SK-N-SH (cell line): ENCODE measurements around the gene FGGY. TPM values are rescaled to one million over a fixed set of nuclear protein-coding genes. Genes with fewer than 3 reads are reported as not detected.

Experiments
- CTCF ChIA-PET: fragments of 300-600, 350-600 bp; formaldehyde crosslinking; extraction: SDS; loops from one replicate; lab custom pipeline; 2021; lab: Yijun Ruan, JAX
- POLR2A ChIA-PET: fragments of 350-600 bp; sonication (Branson Sonifier 250); formaldehyde crosslinking; extraction: SDS; loops from one replicate; lab custom pipeline; 2020; ENCODE audit warnings: antibody characterized with exemption, inconsistent platforms; lab: Yijun Ruan, JAX
- DNase-seq: peaks from one replicate; pipeline ENCODE4 v3.0.0; 2012
- H2AFZ ChIP-seq: fragments of 200-600 bp; sonication (generic); 2 replicates; pipeline ENCODE4 v1.8.1; 2016; ENCODE audit warnings: antibody characterized with exemption, mild to moderate bottlenecking, low read depth
- H3F3A ChIP-seq: fragments of 200-600 bp; sonication (generic); replicated peaks from 2 replicates; pipeline ENCODE3; 2016; ENCODE audit warnings: antibody characterized with exemption, mild to moderate bottlenecking; ENCODE audit not compliant: insufficient read depth
- H3K27ac ChIP-seq, 2 experiments: fragments of 200-500 bp in 1 of 2; fragments of 200-600 bp in 1 of 2; sonication (Bioruptor generic) in 1 of 2; sonication (generic), shearing (Covaris generic) in 1 of 2; 2 replicates each; pipeline versions ENCODE4 v1.5.1 to v1.6.1; 2014 to 2016; ENCODE audit warnings: low read depth in 2 of 2, inconsistent platforms in 1 of 2, low read length in 1 of 2, mild to moderate bottlenecking in 1 of 2, mixed read lengths in 1 of 2
- H3K27me3 ChIP-seq: fragments of 200-600 bp; sonication (generic), shearing (Covaris generic); 2 replicates; pipeline ENCODE4 v1.6.1; 2016; ENCODE audit warnings: mixed run types; ENCODE audit not compliant: insufficient read depth
- H3K36me3 ChIP-seq, 2 experiments: fragments of 200-500 bp in 1 of 2; fragments of 200-600 bp in 1 of 2; sonication (Bioruptor generic) in 1 of 2; sonication (generic) in 1 of 2; replicated peaks in 1 of 2; 2 replicates each; pipeline versions ENCODE3 to v1.5.1; 2014 to 2016; ENCODE audit warnings: low read length in 1 of 2, mild to moderate bottlenecking in 1 of 2; ENCODE audit not compliant: insufficient read depth in 2 of 2, control insufficient read depth in 1 of 2
- H3K4me1 ChIP-seq, 2 experiments: fragments of 200-500 bp in 1 of 2; fragments of 200-600 bp in 1 of 2; sonication (Bioruptor generic) in 1 of 2; sonication (generic), shearing (Covaris generic) in 1 of 2; 2 replicates each; pipeline versions ENCODE4 v1.5.1 to v1.6.1; 2014 to 2016; ENCODE audit warnings: low read depth in 1 of 2, low read length in 1 of 2, mixed run types in 1 of 2; ENCODE audit not compliant: insufficient read depth in 2 of 2, control insufficient read depth in 1 of 2
- H3K4me2 ChIP-seq: fragments of 200-600 bp; sonication (generic), shearing (Covaris generic); 2 replicates; pipeline ENCODE4 v1.6.1; 2017; ENCODE audit warnings: mixed run types
- H3K4me3 ChIP-seq, 2 experiments: fragments of 200-500 bp in 1 of 2; fragments of 200-600 bp in 1 of 2; sonication (Bioruptor generic) in 1 of 2; sonication (generic), shearing (Covaris generic) in 1 of 2; 2 replicates each; pipeline versions ENCODE4 v1.5.1 to v1.8.1; 2014 to 2016; ENCODE audit warnings: low read depth in 2 of 2, inconsistent platforms in 1 of 2, low read length in 1 of 2, mild to moderate bottlenecking in 1 of 2, mixed read lengths in 1 of 2, moderate library complexity in 1 of 2
- H3K79me2 ChIP-seq: fragments of 200-600 bp; sonication (generic); 2 replicates; pipeline ENCODE4 v1.8.1; 2017; ENCODE audit warnings: mild to moderate bottlenecking; ENCODE audit not compliant: insufficient read depth
- H3K9ac ChIP-seq: fragments of 200-600 bp; sonication (generic); 2 replicates; pipeline ENCODE4 v1.6.1; 2017; ENCODE audit warnings: mixed run types
- H3K9me2 ChIP-seq: fragments of 200-600 bp; sonication (generic); 2 replicates; pipeline ENCODE4 v1.6.1; 2017; ENCODE audit warnings: mixed run types
- H3K9me3 ChIP-seq: fragments of 200-600 bp; sonication (generic); 2 replicates; pipeline ENCODE4 v1.6.1; 2017; ENCODE audit warnings: mixed run types, mild to moderate bottlenecking, moderate library complexity
- H4K20me1 ChIP-seq: fragments of 200-600 bp; sonication (generic); 2 replicates; pipeline ENCODE4 v1.6.1; 2017; ENCODE audit warnings: mild to moderate bottlenecking, mixed run types; ENCODE audit not compliant: insufficient read depth
- CHD2 ChIP-seq: fragments of 150-350 bp; IDR thresholded peaks from 2 replicates; pipeline ENCODE4 v1.6.1; 2018; ENCODE audit warnings: low read length; ENCODE audit not compliant: partially characterized antibody
- ELF1 ChIP-seq: IDR thresholded peaks from 2 replicates; pipeline ENCODE4 v1.4.0; 2012
- EP300 ChIP-seq, 2 experiments: IDR thresholded peaks; 2 replicates each; pipeline versions ENCODE4 v1.4.0 to v1.6.1; 2012; ENCODE audit warnings: borderline replicate concordance in 1 of 2, low read depth in 1 of 2, low read length in 1 of 2
- FOXJ3 ChIP-seq: sonication (generic); formaldehyde crosslinking; IDR thresholded peaks from 2 replicates; pipeline ENCODE4 v1.5.1; 2020; ENCODE audit warnings: mild to moderate bottlenecking, missing genetic modification reagents
- FOXM1 ChIP-seq: IDR thresholded peaks from 2 replicates; pipeline ENCODE4 v1.4.0; 2012; ENCODE audit warnings: low read depth, mild to moderate bottlenecking
- GABPA ChIP-seq: IDR thresholded peaks from 2 replicates; pipeline ENCODE4 v1.4.0; 2012; ENCODE audit warnings: low read depth, mild to moderate bottlenecking
- JUND ChIP-seq: IDR thresholded peaks from 2 replicates; pipeline ENCODE4 v1.4.0; 2012
- MXI1 ChIP-seq: IDR thresholded peaks from 2 replicates; pipeline ENCODE4 v1.6.1; 2012; ENCODE audit warnings: mild to moderate bottlenecking, low read depth, low read length, improper control_type of control experiment
- NFIC ChIP-seq: IDR thresholded peaks from 2 replicates; pipeline ENCODE4 v1.4.0; 2012; ENCODE audit warnings: borderline replicate concordance
- NRF1 ChIP-seq: IDR thresholded peaks from 2 replicates; pipeline ENCODE4 v1.6.1; 2012; ENCODE audit warnings: low read depth, mild to moderate bottlenecking, low read length
- POLR2AphosphoS5 ChIP-seq: IDR thresholded peaks from 2 replicates; pipeline ENCODE4 v1.6.1; 2012; ENCODE audit warnings: low read depth, low read length
- RCOR1 ChIP-seq: fragments of 150-350 bp; IDR thresholded peaks from 2 replicates; pipeline ENCODE4 v1.6.1; 2017; ENCODE audit warnings: antibody characterized with exemption, low read length
- RFX5 ChIP-seq: IDR thresholded peaks from 2 replicates; pipeline ENCODE4 v1.6.1; 2012; ENCODE audit warnings: mild to moderate bottlenecking, improper control_type of control experiment, low read length
- RXRA ChIP-seq: IDR thresholded peaks from 2 replicates; pipeline ENCODE4 v1.4.0; 2012; ENCODE audit warnings: low read depth, mild to moderate bottlenecking, borderline replicate concordance
- SIN3A ChIP-seq: IDR thresholded peaks from 2 replicates; pipeline ENCODE4 v1.6.1; 2012; ENCODE audit warnings: low read depth, mild to moderate bottlenecking, low read length, moderate library complexity, borderline replicate concordance
- SMC3 ChIP-seq: IDR thresholded peaks from 2 replicates; pipeline ENCODE4 v1.6.1; 2012; ENCODE audit warnings: low read depth, low read length, improper control_type of control experiment
- TAF1 ChIP-seq: IDR thresholded peaks from 2 replicates; pipeline ENCODE4 v1.6.1; 2012; ENCODE audit warnings: low read depth, mild to moderate bottlenecking, low read length, moderate library complexity, borderline replicate concordance
- TEAD4 ChIP-seq: IDR thresholded peaks from 2 replicates; pipeline ENCODE4 v1.4.0; 2012; ENCODE audit warnings: mild to moderate bottlenecking, borderline replicate concordance; ENCODE audit not compliant: insufficient read depth
- YY1 ChIP-seq: IDR thresholded peaks from 2 replicates; pipeline ENCODE4 v1.4.0; 2012; ENCODE audit warnings: low read depth, mild to moderate bottlenecking
- WGBS: methylation state at CpG from one replicate; pipeline ENCODE4 v1.1.6; 2017; ENCODE audit warnings: low lambda C conversion rate; 5-methylcytosine and 5-hydroxymethylcytosine counted together
- polyA plus RNA-seq, 3 experiments: library from polyadenylated mRNA; depleted of rRNA; stranded (reverse); fragments of >200 nt; gene quantifications; 2 replicates each; pipeline ENCODE4 v1.2.3, GENCODE V29; 2012
- TF ChIP-seq, protein P1 (sequence below): fragments of 150-350 bp; IDR thresholded peaks from 2 replicates; pipeline ENCODE4 v1.6.1; 2017; ENCODE audit warnings: antibody characterized with exemption, low read length, low read depth, borderline replicate concordance
- TF ChIP-seq, protein P2 (sequence below): IDR thresholded peaks from 2 replicates; pipeline ENCODE4 v1.4.0; 2012; ENCODE audit warnings: low read depth, borderline replicate concordance
- TF ChIP-seq, protein P3 (sequence below): IDR thresholded peaks from 2 replicates; pipeline ENCODE4 v1.4.0; 2012; ENCODE audit warnings: low read depth, borderline replicate concordance
- TF ChIP-seq, protein P4 (sequence below): fragments of 150-350 bp; IDR thresholded peaks from 2 replicates; pipeline ENCODE4 v1.6.1; 2016; ENCODE audit warnings: mild to moderate bottlenecking, low read depth, low read length

The FGGY gene
- polyA plus RNA-seq, 1 of the 3 experiments (the other 2 are of a cell fraction), result 10.3 TPM

DNA sequence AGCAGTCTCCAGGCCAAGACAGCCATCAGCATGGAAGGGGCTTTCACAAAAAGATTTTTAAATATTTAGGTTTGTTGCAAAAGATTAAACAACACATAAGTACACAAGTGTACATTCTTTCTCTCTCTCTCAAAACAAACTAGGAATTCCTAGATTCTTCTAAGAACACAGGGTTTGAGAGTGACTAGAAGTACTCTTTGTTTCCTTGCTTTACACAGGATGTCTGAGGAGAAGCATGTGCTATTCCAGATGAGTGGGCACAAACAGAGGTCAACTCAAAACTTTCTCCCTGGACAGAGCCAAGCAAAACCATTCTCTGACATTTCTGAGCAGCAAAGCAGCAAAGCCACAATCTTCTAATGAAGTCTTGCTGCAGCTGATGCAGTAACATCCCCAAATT lies 307.3 kb downstream of the FGGY start:
- Histone ChIP-seq H3K79me2 (no peaks in the 10 kb centered on the region), H3K4me3 (no peak overlapping the region), H3K27me3 (no peaks in the 10 kb centered on the region), H2AFZ (no peak overlapping the region), H3K4me2 (no peak overlapping the region), H3K9me3 (no peaks in the 10 kb centered on the region), H3K9me2 (no peaks in the 10 kb centered on the region), H3K27ac (no peak overlapping the region), H3K4me1 (no peaks in the 10 kb centered on the region), H3F3A (peaks cover 2% of the 10 kb centered on the region), H4K20me1 (no peaks in the 10 kb centered on the region), H3K36me3 (no peaks in the 10 kb centered on the region), H3K9ac (no peak overlapping the region)
- no peak for DNase-seq
- TF ChIP-seq, protein P1, sequence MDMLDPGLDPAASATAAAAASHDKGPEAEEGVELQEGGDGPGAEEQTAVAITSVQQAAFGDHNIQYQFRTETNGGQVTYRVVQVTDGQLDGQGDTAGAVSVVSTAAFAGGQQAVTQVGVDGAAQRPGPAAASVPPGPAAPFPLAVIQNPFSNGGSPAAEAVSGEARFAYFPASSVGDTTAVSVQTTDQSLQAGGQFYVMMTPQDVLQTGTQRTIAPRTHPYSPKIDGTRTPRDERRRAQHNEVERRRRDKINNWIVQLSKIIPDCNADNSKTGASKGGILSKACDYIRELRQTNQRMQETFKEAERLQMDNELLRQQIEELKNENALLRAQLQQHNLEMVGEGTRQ, result no peak
- no peak for TF ChIP-seq SIN3A
- TF ChIP-seq RFX5, result no peak
- no peak for TF ChIP-seq FOXJ3 (CRISPR knock-in tag)
- TF ChIP-seq YY1, result no peak
- TF ChIP-seq SMC3, result no peak
- no peak for TF ChIP-seq RXRA
- TF ChIP-seq NRF1, result no peak
- ChIA-PET POLR2A (no interaction called here), CTCF (no interaction called here)

DNA sequence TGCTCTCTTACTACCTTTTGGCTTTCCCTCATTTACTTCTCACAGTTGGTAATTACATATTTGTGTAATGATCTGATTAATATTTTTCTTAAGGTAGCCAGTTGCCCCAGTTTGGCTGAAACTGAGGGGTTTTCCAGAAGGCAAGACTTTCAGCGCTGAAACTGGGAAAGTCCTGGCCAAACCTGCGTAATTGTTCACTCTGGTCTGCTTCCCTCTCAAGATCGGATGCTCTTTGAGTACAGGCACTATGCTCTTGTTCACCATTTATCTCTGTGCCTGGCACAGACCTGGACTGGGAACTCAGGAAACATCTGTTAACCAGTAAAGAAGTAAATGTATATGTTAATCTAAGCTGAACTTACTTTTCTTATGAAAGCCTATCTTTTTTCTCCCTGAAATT lies 308.3 kb downstream of the FGGY start:
- no peaks in the 10 kb centered on the region for H3K36me3 ChIP-seq
- no peaks in the 10 kb centered on the region for H3K27me3 ChIP-seq
- no peaks in the 10 kb centered on the region for H3K4me1 ChIP-seq
- H3K27ac ChIP-seq, result no peak overlapping the region
- H2AFZ ChIP-seq, result no peak overlapping the region
- no peak overlapping the region for H3K9ac ChIP-seq
- H4K20me1 ChIP-seq, result no peaks in the 10 kb centered on the region
- no peaks in the 10 kb centered on the region for H3K9me3 ChIP-seq
- no peaks in the 10 kb centered on the region for H3K79me2 ChIP-seq
- no peak for DNase-seq
- no peak overlapping the region for H3K4me3 ChIP-seq
- ChIA-PET CTCF (no interaction called here), POLR2A (no interaction called here)
- TF ChIP-seq SIN3A, result no peak
- TF ChIP-seq MXI1, result no peak
- no peak for TF ChIP-seq NRF1
- no peak for TF ChIP-seq EP300 (IDR thresholded peaks at IDR 0.05; ENCODE audit: borderline replicate concordance in 1 of 2, low read depth in 1 of 2, low read length in 1 of 2)
- no peak for TF ChIP-seq FOXM1
- TF ChIP-seq, protein P2, sequence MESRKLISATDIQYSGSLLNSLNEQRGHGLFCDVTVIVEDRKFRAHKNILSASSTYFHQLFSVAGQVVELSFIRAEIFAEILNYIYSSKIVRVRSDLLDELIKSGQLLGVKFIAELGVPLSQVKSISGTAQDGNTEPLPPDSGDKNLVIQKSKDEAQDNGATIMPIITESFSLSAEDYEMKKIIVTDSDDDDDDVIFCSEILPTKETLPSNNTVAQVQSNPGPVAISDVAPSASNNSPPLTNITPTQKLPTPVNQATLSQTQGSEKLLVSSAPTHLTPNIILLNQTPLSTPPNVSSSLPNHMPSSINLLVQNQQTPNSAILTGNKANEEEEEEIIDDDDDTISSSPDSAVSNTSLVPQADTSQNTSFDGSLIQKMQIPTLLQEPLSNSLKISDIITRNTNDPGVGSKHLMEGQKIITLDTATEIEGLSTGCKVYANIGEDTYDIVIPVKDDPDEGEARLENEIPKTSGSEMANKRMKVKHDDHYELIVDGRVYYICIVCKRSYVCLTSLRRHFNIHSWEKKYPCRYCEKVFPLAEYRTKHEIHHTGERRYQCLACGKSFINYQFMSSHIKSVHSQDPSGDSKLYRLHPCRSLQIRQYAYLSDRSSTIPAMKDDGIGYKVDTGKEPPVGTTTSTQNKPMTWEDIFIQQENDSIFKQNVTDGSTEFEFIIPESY, result no peak
- TF ChIP-seq RFX5, result no peak
- TF ChIP-seq GABPA, result no peak
- TF ChIP-seq, protein P3, sequence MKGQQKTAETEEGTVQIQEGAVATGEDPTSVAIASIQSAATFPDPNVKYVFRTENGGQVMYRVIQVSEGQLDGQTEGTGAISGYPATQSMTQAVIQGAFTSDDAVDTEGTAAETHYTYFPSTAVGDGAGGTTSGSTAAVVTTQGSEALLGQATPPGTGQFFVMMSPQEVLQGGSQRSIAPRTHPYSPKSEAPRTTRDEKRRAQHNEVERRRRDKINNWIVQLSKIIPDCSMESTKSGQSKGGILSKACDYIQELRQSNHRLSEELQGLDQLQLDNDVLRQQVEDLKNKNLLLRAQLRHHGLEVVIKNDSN, result no peak
- no peak for TF ChIP-seq NFIC
- no peak for TF ChIP-seq SMC3
- TF ChIP-seq, protein P4, sequence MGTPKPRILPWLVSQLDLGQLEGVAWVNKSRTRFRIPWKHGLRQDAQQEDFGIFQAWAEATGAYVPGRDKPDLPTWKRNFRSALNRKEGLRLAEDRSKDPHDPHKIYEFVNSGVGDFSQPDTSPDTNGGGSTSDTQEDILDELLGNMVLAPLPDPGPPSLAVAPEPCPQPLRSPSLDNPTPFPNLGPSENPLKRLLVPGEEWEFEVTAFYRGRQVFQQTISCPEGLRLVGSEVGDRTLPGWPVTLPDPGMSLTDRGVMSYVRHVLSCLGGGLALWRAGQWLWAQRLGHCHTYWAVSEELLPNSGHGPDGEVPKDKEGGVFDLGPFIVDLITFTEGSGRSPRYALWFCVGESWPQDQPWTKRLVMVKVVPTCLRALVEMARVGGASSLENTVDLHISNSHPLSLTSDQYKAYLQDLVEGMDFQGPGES, result no peak
- no peak for TF ChIP-seq RCOR1
- no peak for TF ChIP-seq JUND
- no peak for TF ChIP-seq YY1
- no peak for TF ChIP-seq TEAD4
- TF ChIP-seq CHD2, result no peak
- TF ChIP-seq TAF1, result no peak
- TF ChIP-seq ELF1, result no peak
- TF ChIP-seq POLR2AphosphoS5, result no peak
- WGBS, result 94% methylated on average over 3 of the region's 3 CpGs
- H3K4me2 ChIP-seq, result no peak overlapping the region
- peaks cover 2% of the 10 kb centered on the region for H3F3A ChIP-seq
- no peaks in the 10 kb centered on the region for H3K9me2 ChIP-seq
